PC-9 (cell line): ENCODE measurements around the gene C2orf74. TPM values are rescaled to one million over a fixed set of nuclear protein-coding genes. Genes with fewer than 3 reads are reported as not detected.

Experiments used
- BruUV-seq: library from RNA; stranded (reverse); fragments of 400-500 nt; replicated peaks from 2 replicates; lab custom pipeline; 2021; lab: Mats Ljungman, UMichigan
- CTCF ChIA-PET: fragments of 300-600 bp; sonication (Branson Sonifier 250); formaldehyde crosslinking; loops from one replicate; lab custom pipeline; 2022; ENCODE audit warnings: antibody characterized with exemption; lab: Charles Lee
- POLR2A ChIA-PET: fragments of 300-600 bp; sonication (Branson Sonifier 250); formaldehyde crosslinking; loops from one replicate; lab custom pipeline; 2022; ENCODE audit warnings: antibody characterized with exemption; ENCODE audit not compliant: unreplicated experiment; lab: Charles Lee
- DNase-seq, 2 experiments: peaks; one replicate each; pipeline versions ENCODE4 v3.0.0 to v3.0.0-alpha.2; 2015 to 2022; ENCODE audit warnings: mixed read lengths in 1 of 2
- H2AFZ ChIP-seq: fragments of 200-600 bp; sonication (generic); 2 replicates; pipeline ENCODE4 v1.8.1; 2017; ENCODE audit warnings: antibody characterized with exemption
- H3F3A ChIP-seq: fragments of 200-600 bp; sonication (generic); 2 replicates; pipeline ENCODE4 v1.8.1; 2017; ENCODE audit warnings: antibody characterized with exemption, mild to moderate bottlenecking, low read depth; ENCODE audit not compliant: insufficient read depth
- H3K27ac ChIP-seq: fragments of 200-600 bp; sonication (generic); 2 replicates; pipeline ENCODE4 v1.6.1; 2016; ENCODE audit warnings: mixed run types
- H3K27me3 ChIP-seq: fragments of 200-600 bp; sonication (generic); 2 replicates; pipeline ENCODE4 v1.6.1; 2016; ENCODE audit warnings: low read depth, mixed run types; ENCODE audit not compliant: insufficient read depth
- H3K36me3 ChIP-seq: fragments of 200-600 bp; sonication (generic); 2 replicates; pipeline ENCODE4 v1.6.1; 2016; ENCODE audit warnings: low read depth, mixed run types
- H3K4me1 ChIP-seq: fragments of 200-600 bp; sonication (generic); replicated peaks from 2 replicates; pipeline ENCODE4 v1.6.1; 2016; ENCODE audit warnings: mixed run types; ENCODE audit not compliant: insufficient read depth
- H3K4me2 ChIP-seq: fragments of 200-600 bp; sonication (generic); 2 replicates; pipeline ENCODE4 v1.6.1; 2017; ENCODE audit warnings: mixed run types
- H3K4me3 ChIP-seq: fragments of 200-600 bp; sonication (generic); 2 replicates; pipeline ENCODE4 v1.6.1; 2016; ENCODE audit warnings: mixed run types
- H3K79me2 ChIP-seq: fragments of 200-600 bp; sonication (generic); 2 replicates; pipeline ENCODE4 v1.6.1; 2017; ENCODE audit warnings: low read depth, mixed run types
- H3K9me2 ChIP-seq: fragments of 200-600 bp; sonication (generic); 2 replicates; pipeline ENCODE4 v1.8.1; 2017; ENCODE audit warnings: mild to moderate bottlenecking; ENCODE audit not compliant: insufficient read depth
- H3K9me3 ChIP-seq: fragments of 200-600 bp; sonication (generic); 2 replicates; pipeline ENCODE4 v1.8.1; 2016; ENCODE audit warnings: low read depth; ENCODE audit not compliant: insufficient read depth
- H4K20me1 ChIP-seq: fragments of 200-600 bp; sonication (generic); 2 replicates; pipeline ENCODE4 v1.8.1; 2017; ENCODE audit not compliant: insufficient read depth
- CTCF ChIP-seq: fragments of 200-600 bp; sonication (generic); conservative IDR thresholded peaks from 2 replicates; pipeline ENCODE4 v1.6.1; 2017; ENCODE audit warnings: mixed run types, antibody characterized with exemption, mild to moderate bottlenecking, moderate library complexity
- EZH2 ChIP-seq: fragments of 200-600 bp; sonication (generic); IDR thresholded peaks from 2 replicates; pipeline ENCODE4 v1.8.0; 2017; ENCODE audit warnings: antibody characterized with exemption, low read depth
- intact Hi-C: fragments of 100-400 bp; cut with micrococcal nuclease; formaldehyde crosslinking; loops from one replicate; pipeline ENCODE4 v1.10.0; 2022; ENCODE audit not compliant: unreplicated experiment
- total RNA-seq: library from RNA; stranded (reverse); gene quantifications from 2 replicates; pipeline ENCODE4 v1.2.3, GENCODE V29; 2021

C2orf74 gene
- total RNA-seq, 1 experiment from 2014 or later = 19.2 TPM

- Histone ChIP-seq H3K4me1 (peaks cover 11% of the 10 kb centered on the region), H3K9me2 (no peaks in the 10 kb centered on the region), H4K20me1 (0 out of 2 replicates have a peak, but pooled peaks cover 7% of the 10 kb centered on the region), H3K27me3 (no peaks in the 10 kb centered on the region), H3K27ac (no peak overlapping the region), H2AFZ (no peak overlapping the region), H3K79me2 (peaks cover 19% of the 10 kb centered on the region), H3K4me2 (no peak overlapping the region), H3K9me3 (no peaks in the 10 kb centered on the region; the same call in 1 of the 2 replicates), H3F3A (peaks cover 22% of the 10 kb centered on the region; the same call in 1 of the 2 replicates), H3K4me3 (no peak overlapping the region), H3K36me3 (peaks cover 82% of the 10 kb centered on the region)
- TF ChIP-seq CTCF (no peak), EZH2 (no peak)
- intact Hi-C loops = no loop called here
- no peak for DNase-seq
- POLR2A ChIA-PET = no interaction called here
- BruUV-seq = no TSS peak
- CTCF ChIA-PET = no interaction called here
Measured at GRCh38 chr2:61184263-61184662, 22.3 kb downstream of the C2orf74 start.

- no peaks in the 10 kb centered on the region; the same call in 1 of the 2 replicates for H3K9me3 ChIP-seq
- peaks cover 9% of the 10 kb centered on the region for H3K79me2 ChIP-seq
- no peak overlapping the region for H3K4me3 ChIP-seq
- H3K36me3 ChIP-seq = peaks cover 81% of the 10 kb centered on the region
- TF ChIP-seq EZH2 = no peak
- TF ChIP-seq CTCF = no peak
- CTCF ChIA-PET = no interaction called here
- DNase-seq = no peak
- H2AFZ ChIP-seq = no peak overlapping the region
- H4K20me1 ChIP-seq = 0 out of 2 replicates have a peak, but pooled peaks cover 7% of the 10 kb centered on the region
- no TSS peak for BruUV-seq
- POLR2A ChIA-PET = interaction anchor here (0.7 kb wide), 1 partner anchor 578 kb away, joined by 5 read pairs; no protein-coding TSS in a partner anchor
- peaks cover 30% of the 10 kb centered on the region for H3F3A ChIP-seq
- no peaks in the 10 kb centered on the region for H3K9me2 ChIP-seq
- H3K27me3 ChIP-seq = no peaks in the 10 kb centered on the region
- H3K4me2 ChIP-seq = no peak overlapping the region
- H3K27ac ChIP-seq = no peak overlapping the region
- intact Hi-C loops = no loop called here
- 0 out of 2 replicates have a peak, but pooled peaks cover under 1% of the 10 kb centered on the region for H3K4me1 ChIP-seq
Measured at GRCh38 chr2:61185231-61185728, 23.3 kb downstream of the C2orf74 start.

- no peaks in the 10 kb centered on the region for H3K27me3 ChIP-seq
- no peaks in the 10 kb centered on the region for H3K9me2 ChIP-seq
- POLR2A ChIA-PET = no interaction called here
- H3F3A ChIP-seq = peaks cover 30% of the 10 kb centered on the region
- DNase-seq = no peak
- H3K27ac ChIP-seq = no peak overlapping the region
- H3K79me2 ChIP-seq = 0 out of 2 replicates have a peak, but pooled peaks cover 3% of the 10 kb centered on the region
- H4K20me1 ChIP-seq = 0 out of 2 replicates have a peak, but pooled peaks cover 3% of the 10 kb centered on the region
- TF ChIP-seq CTCF (no peak), EZH2 (no peak)
- no peak overlapping the region for H2AFZ ChIP-seq
- CTCF ChIA-PET = no interaction called here
- BruUV-seq = no TSS peak
- no peak overlapping the region for H3K4me3 ChIP-seq
- no peaks in the 10 kb centered on the region; the same call in 1 of the 2 replicates for H3K9me3 ChIP-seq
- no peaks in the 10 kb centered on the region for H3K4me1 ChIP-seq
- H3K4me2 ChIP-seq = no peak overlapping the region
- intact Hi-C loops = no loop called here
- peaks cover 73% of the 10 kb centered on the region for H3K36me3 ChIP-seq
Measured at GRCh38 chr2:61187085-61187484, 25.1 kb downstream of the C2orf74 start.
